Neural cell (in vitro differentiated cells): ENCODE results near the gene FREY1. TPM values are rescaled to one million over a fixed set of nuclear protein-coding genes. Genes with fewer than 3 reads are reported as not detected.

ENCODE experiments used
- H2AFZ ChIP-seq: fragments of 200-600, 300-800 bp; sonication (generic), shearing (Covaris generic); 2 replicates; pipeline ENCODE4 v1.6.0; 2014; ENCODE audit warnings: low read depth, mild to moderate bottlenecking, antibody characterized with exemption, low read length, moderate library complexity
- H3F3A ChIP-seq: fragments of 200-600 bp; shearing (Covaris generic); 2 replicates; pipeline ENCODE4 v1.6.1; 2016; ENCODE audit warnings: mild to moderate bottlenecking, moderate library complexity, mixed read lengths, antibody characterized with exemption, low read length; ENCODE audit not compliant: insufficient read depth, poor library complexity, severe bottlenecking
- H3K27ac ChIP-seq: fragments of 200-600, 300-800 bp; sonication (generic), shearing (Covaris generic); 2 replicates; pipeline ENCODE4 v1.5.1; 2014; ENCODE audit warnings: mild to moderate bottlenecking, low read length, moderate library complexity
- H3K27me3 ChIP-seq: fragments of 300-800, 200-600 bp; sonication (generic), shearing (Covaris generic); 2 replicates; pipeline ENCODE4 v1.6.0; 2014; ENCODE audit warnings: mild to moderate bottlenecking, low read depth, low read length, moderate library complexity; ENCODE audit not compliant: insufficient read depth
- H3K36me3 ChIP-seq: fragments of 300-800, 200-600 bp; sonication (generic), shearing (Covaris generic); 2 replicates; pipeline ENCODE4 v1.5.1; 2014; ENCODE audit warnings: mild to moderate bottlenecking, antibody characterized with exemption, low read length, moderate library complexity; ENCODE audit not compliant: insufficient read depth
- H3K4me2 ChIP-seq: fragments of 300-800, 200-600 bp; sonication (generic), shearing (Covaris generic); 2 replicates; pipeline ENCODE4 v1.6.0; 2014; ENCODE audit warnings: mild to moderate bottlenecking, low read length
- H3K4me3 ChIP-seq: fragments of 300-800, 200-600 bp; sonication (generic), shearing (Covaris generic); 2 replicates; pipeline ENCODE4 v1.5.1; 2014; ENCODE audit warnings: mild to moderate bottlenecking, low read length, moderate library complexity
- H3K79me2 ChIP-seq: fragments of 200-600 bp; shearing (Covaris generic); replicated peaks from 2 replicates; pipeline ENCODE4 v1.6.0; 2014; ENCODE audit warnings: mild to moderate bottlenecking, low read length, moderate library complexity; ENCODE audit not compliant: insufficient read depth
- H3K9ac ChIP-seq: fragments of 300-800, 200-600 bp; sonication (generic), shearing (Covaris generic); 2 replicates; pipeline ENCODE4 v1.6.1; 2016; ENCODE audit warnings: mild to moderate bottlenecking, low read length, mixed read lengths
- H3K9me2 ChIP-seq: fragments of 200-600 bp; shearing (Covaris generic); 2 replicates; pipeline ENCODE4 v1.6.1; 2016; ENCODE audit warnings: mild to moderate bottlenecking, low read length, mixed read lengths; ENCODE audit not compliant: insufficient read depth
- H3K9me3 ChIP-seq: fragments of 200-600, 300-800 bp; sonication (generic), shearing (Covaris generic); 2 replicates; pipeline ENCODE4 v1.6.1; 2016; ENCODE audit warnings: mild to moderate bottlenecking, mixed run types, low read length, moderate library complexity, mixed read lengths
- H4K20me1 ChIP-seq: fragments of 200-600 bp; shearing (Covaris generic); 2 replicates; pipeline ENCODE4 v1.6.1; 2016; ENCODE audit warnings: mild to moderate bottlenecking, mixed run types; ENCODE audit not compliant: insufficient read depth
- CTCF ChIP-seq: fragments of 450-650 bp; IDR thresholded peaks from 2 replicates; pipeline ENCODE4 v1.5.1; 2014; ENCODE audit warnings: antibody characterized with exemption, mild to moderate bottlenecking, moderate library complexity; ENCODE audit not compliant: poor library complexity, severe bottlenecking
- EP300 ChIP-seq: fragments of 450-650 bp; conservative IDR thresholded peaks from 2 replicates; pipeline ENCODE4 v1.6.1; 2014; ENCODE audit warnings: antibody characterized with exemption, mild to moderate bottlenecking, moderate library complexity; ENCODE audit not compliant: poor library complexity, severe bottlenecking
- EZH2 ChIP-seq: fragments of 200-600, 300-800 bp; shearing (Covaris generic), sonication (generic); IDR thresholded peaks from 2 replicates; pipeline ENCODE4 v1.6.1; 2014; ENCODE audit warnings: antibody characterized with exemption, low read length, borderline replicate concordance, mild to moderate bottlenecking; ENCODE audit not compliant: insufficient read depth, poor library complexity, severe bottlenecking
- MXI1 ChIP-seq: fragments of 450-650 bp; conservative IDR thresholded peaks from 2 replicates; pipeline ENCODE4 v1.6.1; 2014; ENCODE audit warnings: antibody characterized with exemption, mild to moderate bottlenecking; ENCODE audit not compliant: poor library complexity, severe bottlenecking
- POLR2AphosphoS5 ChIP-seq: IDR thresholded peaks from 2 replicates; pipeline ENCODE4 v1.6.1; 2012
- RAD21 ChIP-seq: fragments of 450-650 bp; conservative IDR thresholded peaks from 2 replicates; pipeline ENCODE4 v1.6.1; 2014; ENCODE audit warnings: antibody characterized with exemption, mild to moderate bottlenecking, moderate library complexity
- REST ChIP-seq: IDR thresholded peaks from 2 replicates; pipeline ENCODE4 v1.6.1; 2012; ENCODE audit warnings: borderline replicate concordance
- SMC3 ChIP-seq: fragments of 450-650 bp; conservative IDR thresholded peaks from 2 replicates; pipeline ENCODE4 v1.6.1; 2014; ENCODE audit warnings: antibody characterized with exemption, mild to moderate bottlenecking, moderate library complexity; ENCODE audit not compliant: poor library complexity
- TAF1 ChIP-seq: IDR thresholded peaks from 2 replicates; pipeline ENCODE4 v1.6.1; 2012; ENCODE audit warnings: low read depth
- polyA plus RNA-seq: library from polyadenylated mRNA; depleted of rRNA; stranded (reverse); fragments of >200 nt; gene quantifications from 2 replicates; pipeline ENCODE4 v1.2.3, GENCODE V29; 2014

Gene FREY1
- polyA plus RNA-seq, 1 donor from 2014 or later: not detected

GRCh38 chr11:45877221-45877620, 29.9 kb downstream of the FREY1 start:
- H3K36me3 ChIP-seq: no peaks in the 10 kb centered on the region
- H3K9ac ChIP-seq: no peak overlapping the region
- H3K79me2 ChIP-seq: no peaks in the 10 kb centered on the region
- TF ChIP-seq EZH2 (no peak), SMC3 (no peak), REST (no peak), POLR2AphosphoS5 (no peak), EP300 (no peak), CTCF (no peak), TAF1 (no peak), MXI1 (no peak), RAD21 (no peak)
- no peaks in the 10 kb centered on the region for H3K9me3 ChIP-seq
- H2AFZ ChIP-seq: no peak overlapping the region
- H3K9me2 ChIP-seq: no peaks in the 10 kb centered on the region
- no peak overlapping the region for H3K27ac ChIP-seq
- H3K4me2 ChIP-seq: no peak overlapping the region
- H3K4me3 ChIP-seq: no peak overlapping the region
- H4K20me1 ChIP-seq: no peaks in the 10 kb centered on the region
- no peaks in the 10 kb centered on the region for H3K27me3 ChIP-seq
- no peaks in the 10 kb centered on the region for H3F3A ChIP-seq

GRCh38 chr11:45876401-45876800, 30.7 kb downstream of the FREY1 start:
- no peaks in the 10 kb centered on the region for H3F3A ChIP-seq
- H3K79me2 ChIP-seq: no peaks in the 10 kb centered on the region
- H3K9me2 ChIP-seq: no peaks in the 10 kb centered on the region
- H3K36me3 ChIP-seq: no peaks in the 10 kb centered on the region
- H3K4me3 ChIP-seq: no peak overlapping the region
- H3K27ac ChIP-seq: no peak overlapping the region
- TF ChIP-seq EZH2 (no peak), REST (no peak)
- H4K20me1 ChIP-seq: no peaks in the 10 kb centered on the region
- no peak overlapping the region for H3K9ac ChIP-seq
- no peaks in the 10 kb centered on the region for H3K27me3 ChIP-seq
- no peaks in the 10 kb centered on the region for H3K9me3 ChIP-seq
- H2AFZ ChIP-seq: no peak overlapping the region
- H3K4me2 ChIP-seq: no peak overlapping the region
